Raji (cell line): ENCODE data around the gene DUSP9.

Source experiments
- POLR2A ChIP-seq: IDR thresholded peaks from 2 replicates; pipeline ENCODE4 v1.6.1; 2011; ENCODE audit warnings: low read depth, low read length, control low read depth; ENCODE audit not compliant: insufficient read depth

Gene DUSP9

DNA sequence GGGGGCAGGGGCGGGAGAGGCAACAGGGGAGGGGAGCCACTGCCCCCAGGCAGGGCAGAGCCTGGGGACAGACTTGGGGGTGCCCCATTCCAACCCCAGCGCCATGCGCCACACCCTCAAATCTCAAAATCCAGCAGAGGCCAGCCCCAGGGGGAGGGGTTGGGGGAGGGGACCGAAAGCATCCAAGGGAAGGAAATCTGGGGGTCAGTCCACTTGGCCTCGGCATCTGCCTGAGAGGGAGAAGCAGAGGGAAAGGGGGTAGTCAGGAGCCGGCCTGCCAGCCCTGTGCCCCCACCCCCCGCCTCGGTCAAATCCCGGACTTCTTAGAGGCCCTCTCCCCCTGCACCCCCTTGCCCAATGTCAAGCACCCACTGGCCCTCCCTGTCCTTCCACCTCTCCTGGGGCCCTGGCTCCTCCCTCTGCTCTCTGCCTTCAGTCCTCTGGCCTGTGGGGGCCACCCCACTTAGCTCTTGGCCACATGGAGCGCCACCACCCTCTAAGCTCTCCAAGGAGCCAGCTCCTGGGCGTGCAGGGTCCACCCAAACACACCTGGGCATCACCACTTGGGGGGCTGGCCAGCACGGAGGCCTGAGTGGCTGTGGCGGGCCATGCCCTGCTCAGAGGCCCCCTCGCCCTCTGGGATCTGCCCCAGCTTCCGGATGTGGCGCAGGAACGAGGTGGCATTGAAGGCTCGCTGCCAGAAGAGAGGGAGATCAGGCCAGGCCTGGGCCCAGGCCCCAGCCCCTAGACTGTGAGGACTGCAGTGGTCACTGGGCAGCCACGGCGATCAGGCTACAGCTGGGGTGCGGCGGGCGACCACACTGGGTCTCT, 23.1 kb downstream of the DUSP9 start:
- no peak for TF ChIP-seq POLR2A

DNA sequence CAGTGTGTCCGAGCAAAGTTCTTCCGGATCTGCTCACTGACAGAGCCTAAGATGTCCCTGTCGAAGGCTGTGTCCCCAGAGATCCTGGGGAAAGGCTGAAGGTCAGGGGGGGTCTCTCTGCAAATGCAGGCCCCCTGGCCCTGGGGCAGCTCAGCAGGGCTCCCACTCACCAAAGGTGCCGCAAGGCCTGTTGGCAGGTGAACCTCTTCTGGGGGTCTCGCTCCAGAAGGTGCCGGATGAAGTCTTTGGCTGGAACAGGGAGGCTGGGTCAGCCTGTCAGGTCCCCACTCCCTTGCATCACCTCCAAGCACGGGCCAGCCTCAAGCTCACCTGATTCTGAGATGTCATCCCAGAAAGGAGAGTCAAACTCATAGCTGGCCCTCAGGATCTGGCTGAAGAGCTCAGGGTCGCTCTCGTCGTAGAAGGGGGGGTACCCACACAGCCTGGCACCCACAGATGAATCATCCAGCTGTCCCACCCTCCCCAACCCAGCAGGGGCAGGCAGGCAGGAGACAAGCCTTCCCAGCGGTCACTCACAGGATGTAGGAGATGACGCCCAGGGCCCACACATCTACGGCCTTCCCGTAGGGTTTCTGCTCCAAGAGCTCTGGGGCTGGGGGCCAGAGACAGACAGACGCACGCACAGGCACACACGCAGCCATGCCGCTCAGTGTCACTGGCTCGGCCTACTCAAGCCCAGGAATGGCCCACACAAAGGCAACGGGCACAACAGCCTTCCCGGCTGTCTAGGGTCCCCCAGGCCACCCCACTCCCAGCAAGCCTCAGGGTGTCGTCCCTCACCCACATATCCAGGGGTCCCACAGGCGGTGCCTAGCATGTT, 24.0 kb downstream of the DUSP9 start:
- TF ChIP-seq POLR2A, result no peak

DNA sequence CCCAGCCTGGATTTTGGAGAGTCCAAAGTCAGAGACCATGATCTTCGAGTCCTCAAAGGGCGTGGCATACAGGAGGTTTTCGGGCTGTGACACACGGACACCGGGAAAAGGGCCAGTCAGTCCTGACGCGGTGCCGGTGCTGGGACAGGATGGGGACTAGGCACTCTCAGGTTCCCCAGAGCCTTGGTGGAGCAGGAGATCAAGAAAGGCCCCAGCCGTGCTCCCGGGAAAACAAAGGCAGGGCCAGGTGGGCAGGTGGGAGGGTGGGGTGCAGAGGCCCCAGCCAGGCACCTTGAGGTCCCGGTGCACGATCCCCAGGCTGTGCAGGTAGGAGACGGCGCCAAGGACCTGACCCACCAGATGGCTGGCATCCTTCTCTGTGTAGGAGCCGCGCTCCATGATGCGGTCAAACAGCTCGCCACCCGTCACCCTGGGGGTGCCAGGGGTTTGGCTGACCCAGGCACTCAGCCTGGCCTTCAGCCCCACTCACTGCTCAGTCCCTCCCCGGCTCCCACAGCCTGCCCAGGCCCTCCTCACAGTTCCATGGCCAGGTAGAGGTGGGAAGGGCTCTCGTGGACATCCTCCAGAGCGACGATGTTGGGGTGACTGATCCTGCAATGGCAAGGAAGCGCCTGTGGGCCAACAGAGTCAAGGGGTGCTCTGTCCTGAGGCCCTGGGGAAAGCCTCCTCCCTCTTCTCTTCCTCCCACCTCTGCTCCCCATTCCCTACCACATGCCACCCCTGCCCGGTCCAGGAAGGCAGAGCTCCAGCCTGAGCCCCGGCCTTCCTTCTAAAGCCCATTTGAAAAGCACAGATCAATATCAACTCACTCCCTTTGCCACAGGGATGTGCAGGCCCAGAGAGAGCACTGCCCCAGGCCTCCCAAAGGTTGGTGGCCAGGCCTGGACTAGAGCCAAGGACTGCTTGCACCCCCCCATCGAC, 24.9 kb downstream of the DUSP9 start:
- no peak for TF ChIP-seq POLR2A

DNA sequence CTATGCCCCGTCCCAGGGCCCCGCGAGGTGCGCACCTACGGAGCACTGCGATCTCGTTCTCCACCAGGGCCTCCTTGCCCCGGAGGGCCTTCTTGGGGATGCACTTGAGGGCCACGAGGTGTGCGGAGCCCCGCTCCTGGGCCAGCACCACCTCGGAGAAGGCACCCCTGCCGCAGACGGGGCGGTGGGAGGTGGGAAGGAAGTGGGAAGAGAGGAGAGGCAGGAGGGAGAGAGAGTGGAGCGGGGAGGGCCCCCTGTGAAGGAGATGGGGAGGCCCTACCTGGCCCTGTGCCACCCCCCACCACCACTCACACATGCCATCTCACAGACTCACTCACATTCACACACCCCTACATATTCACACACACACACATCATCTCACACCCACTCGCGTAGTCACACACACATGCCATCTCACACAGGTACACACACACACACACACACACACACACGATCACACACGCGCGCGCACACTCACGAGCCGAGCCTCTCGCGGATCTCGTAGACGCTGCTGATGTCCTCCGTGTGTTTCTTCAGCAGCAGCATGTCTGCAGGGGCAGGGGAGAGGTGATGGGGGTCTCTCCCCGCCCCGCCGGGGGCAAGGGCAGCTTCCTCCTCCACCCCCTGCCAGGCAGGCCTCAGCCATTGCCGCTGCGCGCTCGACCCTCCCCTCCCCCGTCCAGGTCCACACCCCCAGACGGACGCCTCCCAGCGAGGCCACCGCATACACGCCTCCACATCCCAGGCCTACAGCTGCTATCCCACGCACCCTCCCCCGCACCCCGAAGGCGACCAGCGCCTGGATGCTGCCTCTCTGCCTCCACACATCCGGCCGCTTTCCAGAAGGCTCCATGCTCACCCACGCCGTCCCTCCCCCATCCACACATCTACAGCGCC, 25.8 kb downstream of the DUSP9 start:
- TF ChIP-seq POLR2A, result no peak

DNA sequence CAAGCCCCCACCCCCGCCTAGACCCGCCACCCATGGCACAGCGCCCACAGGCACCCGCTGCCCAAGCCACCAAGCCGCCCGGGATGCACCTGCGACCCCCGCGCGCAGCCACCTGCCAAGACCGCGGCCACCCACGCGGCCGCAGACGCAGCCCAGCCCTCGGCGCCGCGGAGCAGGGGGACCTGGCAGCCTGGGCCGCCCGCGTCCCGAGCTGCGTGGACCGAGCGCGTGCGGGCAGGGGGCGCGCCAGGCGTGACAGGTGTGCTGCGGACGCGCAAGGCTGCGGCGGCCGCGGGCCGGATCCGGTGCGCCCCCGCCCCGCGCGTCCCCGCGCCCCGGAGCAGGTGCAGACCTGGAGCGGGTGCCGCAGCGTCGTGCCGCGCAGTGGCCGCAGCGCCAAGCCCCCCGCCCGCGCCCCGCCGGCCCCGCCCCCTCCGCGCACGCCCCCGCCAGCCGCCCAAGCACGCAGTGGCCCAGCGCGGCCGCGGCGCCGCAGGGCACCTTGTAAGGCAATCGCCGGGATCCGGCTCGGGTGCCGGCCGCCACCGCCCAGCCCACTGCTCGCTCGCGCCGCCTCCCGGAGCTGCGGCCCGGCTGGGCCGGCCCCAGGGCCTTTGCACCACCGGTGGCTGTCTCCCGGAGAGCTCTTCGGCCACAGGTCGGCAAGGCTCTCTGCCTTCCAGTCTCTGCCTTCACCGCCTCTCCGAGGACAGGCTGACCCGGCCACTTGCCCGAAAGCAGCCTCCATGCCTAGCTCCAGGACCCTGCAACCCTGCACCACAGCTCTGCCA, 26.6 kb downstream of the DUSP9 start, which contains the start of gene PNCK:
Gene PNCK, minus strand, starts transcription at position 386 of the 791 bp plus-strand sequence. CDS start 737 bp downstream, outside the sequence.
- no peak for TF ChIP-seq POLR2A

DNA sequence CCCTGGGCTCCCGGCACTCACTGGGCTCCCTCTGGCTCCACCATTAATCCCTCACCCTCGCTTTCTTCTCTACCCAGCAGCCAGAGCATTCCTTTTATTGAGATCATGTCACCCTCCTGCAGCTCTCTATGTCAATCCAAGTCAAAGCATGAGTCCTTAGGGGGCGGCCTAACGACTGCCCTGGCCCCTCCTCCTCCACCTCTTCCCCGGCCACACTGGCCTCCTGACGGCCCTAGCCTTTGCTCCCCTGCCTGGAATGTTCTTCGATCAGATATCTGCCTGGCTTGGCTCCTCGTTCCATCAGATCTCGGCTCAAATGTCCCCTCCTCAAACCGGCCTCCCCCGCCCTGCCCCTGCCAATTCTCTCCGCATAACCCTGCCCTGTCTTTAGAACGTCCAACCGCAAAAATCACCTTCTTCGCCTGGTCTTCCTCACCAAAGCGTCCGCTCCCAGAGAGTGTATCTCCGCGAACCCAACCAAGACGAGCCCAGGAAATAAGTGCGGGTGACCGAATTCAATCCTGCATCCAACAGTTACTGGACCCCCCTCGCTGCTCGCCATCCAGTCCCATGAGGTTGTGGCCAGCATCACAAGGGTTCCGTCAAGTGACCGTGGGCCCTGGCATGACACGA, 27.3 kb downstream of the DUSP9 start:
- TF ChIP-seq POLR2A, result no peak

DNA sequence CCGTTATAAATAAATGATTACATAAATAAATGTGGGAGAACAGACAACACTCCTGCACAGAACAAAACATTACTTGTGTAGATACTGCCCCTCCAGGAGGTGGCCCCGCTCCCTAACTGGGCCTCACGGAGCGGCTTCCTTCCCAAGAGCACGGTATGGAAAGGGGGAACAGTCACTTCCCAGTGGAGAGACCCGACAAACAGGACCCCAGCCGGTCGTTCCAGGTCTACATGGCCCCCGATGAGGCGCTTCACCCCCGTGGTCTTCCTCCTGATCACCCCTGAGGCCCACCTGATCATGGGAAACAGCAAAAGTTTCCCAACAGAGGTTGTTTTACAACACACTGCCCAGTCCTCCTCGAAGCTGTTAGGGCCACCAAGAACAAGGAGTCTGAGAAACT, 34.2 kb downstream of the DUSP9 start:
- no peak for TF ChIP-seq POLR2A

DNA sequence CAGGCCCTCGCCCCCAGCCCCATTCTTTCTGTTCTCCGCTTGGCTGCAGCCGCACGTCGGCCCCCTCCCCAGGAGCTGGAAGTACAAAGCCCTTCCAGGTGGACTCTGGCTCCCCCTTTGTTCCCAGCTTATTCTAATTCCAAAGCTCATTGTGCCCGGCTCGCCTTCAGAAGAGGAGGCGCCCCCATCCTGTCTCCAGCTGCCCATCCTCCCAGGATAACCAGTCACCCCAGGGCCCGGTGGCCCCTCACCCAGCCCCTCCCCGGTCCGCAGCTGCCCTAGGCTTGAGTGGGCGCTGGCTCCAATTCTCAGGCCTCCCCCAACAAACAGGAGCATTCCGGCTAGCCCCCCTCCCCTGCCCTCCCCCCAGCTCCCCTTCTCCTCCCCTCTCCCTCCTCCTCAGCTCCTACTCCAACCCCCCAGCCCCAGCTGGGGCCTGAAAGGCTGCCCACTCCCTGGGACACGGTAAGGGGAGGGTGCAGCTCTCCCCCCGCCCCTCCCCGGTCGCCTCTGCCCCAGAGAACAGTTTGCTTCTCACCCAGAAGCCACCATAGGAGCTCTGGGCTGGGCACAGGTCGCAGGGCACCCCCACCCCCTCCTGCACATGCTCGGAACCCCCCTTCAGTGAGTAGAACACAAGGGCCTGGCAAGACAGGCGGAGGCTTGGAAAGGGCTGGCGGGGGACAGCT, 37.6 kb downstream of the DUSP9 start:
- no peak for TF ChIP-seq POLR2A

DNA sequence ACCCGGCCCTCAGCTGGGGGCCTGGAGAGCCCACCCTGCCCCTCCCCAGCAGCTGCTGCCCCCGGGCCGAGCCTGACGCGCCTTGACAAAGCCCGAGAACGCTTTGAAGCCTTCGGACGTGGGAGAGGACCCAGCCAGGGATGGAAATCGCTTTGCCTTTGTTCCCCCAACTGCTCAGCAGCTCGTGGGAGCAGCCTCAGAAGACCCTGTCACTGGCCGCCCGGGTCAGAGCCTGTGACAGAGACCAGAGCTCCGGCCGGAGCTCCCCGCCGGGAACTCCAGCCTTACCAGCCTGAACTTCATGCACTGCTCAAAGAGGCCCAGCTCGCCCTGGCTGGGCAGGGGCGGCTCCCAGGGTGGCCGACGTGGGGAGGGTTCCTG, 38.1 kb downstream of the DUSP9 start:
- no peak for TF ChIP-seq POLR2A

DNA sequence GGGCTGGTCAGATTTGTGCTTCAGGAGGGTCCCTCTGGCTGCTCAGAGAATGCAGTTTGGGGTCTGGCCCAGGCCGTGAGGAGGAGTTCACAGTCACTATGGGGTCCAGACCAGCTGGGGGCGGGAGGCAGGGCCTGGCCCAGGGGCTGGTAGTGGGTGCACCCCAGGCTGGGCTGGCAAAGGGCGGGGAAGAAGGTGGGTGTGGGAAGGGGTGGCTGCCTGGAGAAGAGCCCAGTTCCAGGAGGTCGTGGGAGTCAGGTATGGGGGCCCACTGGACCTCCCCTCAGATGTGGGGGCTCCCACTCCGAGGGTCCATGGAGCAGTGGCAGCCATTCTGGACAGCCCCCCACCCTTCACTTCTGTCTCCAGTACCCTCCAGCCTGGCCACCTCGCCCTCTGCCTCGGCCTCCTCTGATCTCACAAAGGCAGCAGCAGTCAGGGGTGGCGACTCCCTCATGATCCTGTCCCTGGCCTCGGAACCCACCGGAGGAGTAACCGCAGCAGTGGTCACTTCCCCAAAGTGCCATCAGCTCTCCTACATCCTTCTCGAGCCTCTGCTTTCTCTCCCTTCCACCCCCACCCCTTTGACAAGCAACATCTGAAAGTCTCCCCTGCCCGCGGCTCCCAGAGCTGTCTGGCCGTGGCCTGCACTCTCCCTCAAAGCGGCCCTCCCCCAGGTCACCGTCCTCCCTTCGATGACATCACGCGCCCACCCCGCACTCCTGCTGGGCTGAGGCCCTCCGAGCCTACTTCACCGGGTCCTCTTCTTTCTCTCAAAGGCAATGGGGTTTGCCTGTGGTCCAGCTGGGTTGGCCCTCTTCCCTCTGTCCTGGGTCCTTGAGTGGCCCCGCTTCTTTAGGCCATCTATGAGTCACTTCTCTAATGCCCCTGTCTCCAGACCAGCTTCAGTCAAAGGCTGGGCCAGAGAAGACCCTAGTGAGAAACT, 39.0 kb downstream of the DUSP9 start:
- no peak for TF ChIP-seq POLR2A

DNA sequence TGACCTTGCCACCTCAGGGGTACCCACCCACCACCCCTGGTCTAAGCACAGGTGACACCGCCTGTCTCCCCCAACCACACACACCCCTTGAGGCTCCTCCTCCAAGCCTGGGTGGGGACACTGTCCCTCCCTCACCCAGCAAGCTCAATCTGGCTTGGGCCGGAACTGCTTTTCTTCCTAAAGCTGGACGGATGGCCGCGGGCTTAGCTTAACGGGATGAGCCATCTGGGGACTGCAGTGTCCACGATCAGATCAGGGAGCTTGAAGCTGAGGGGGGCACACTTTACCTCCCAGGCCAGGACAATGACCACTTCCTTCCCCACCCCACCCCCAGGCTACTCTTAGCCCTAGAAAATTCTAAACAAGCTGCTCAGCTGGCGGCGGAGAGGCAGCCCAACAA, 39.7 kb downstream of the DUSP9 start:
- no peak for TF ChIP-seq POLR2A
